Astrocyte (in vitro differentiated cells and primary cell): Measurements from ENCODE around the gene NEFH. TPM values are rescaled to one million over a fixed set of nuclear protein-coding genes. Genes with fewer than 3 reads are reported as not detected.

Experiments used
- DNase-seq: peaks from one replicate; pipeline ENCODE4 v3.0.0-alpha.2; 2010; ENCODE audit warnings: low read depth
- FAIRE-seq: peaks from 2 replicates; lab custom pipeline; 2011; peaks lifted over from hg19 to GRCh38; lab: Jason Lieb, UNC
- H2AFZ ChIP-seq: 2 replicates; pipeline ENCODE4 v1.6.0; 2012; ENCODE audit warnings: low read depth, low read length, inconsistent platforms
- H3K27ac ChIP-seq: 2 replicates; pipeline ENCODE4 v1.5.1; 2011; ENCODE audit warnings: low read depth, low read length, inconsistent platforms
- H3K27me3 ChIP-seq: 2 replicates; pipeline ENCODE4 v1.6.0; 2011; ENCODE audit warnings: low read length, inconsistent platforms; ENCODE audit not compliant: insufficient read depth
- H3K36me3 ChIP-seq: 2 replicates; pipeline ENCODE4 v1.5.1; 2011; ENCODE audit warnings: low read length, inconsistent platforms; ENCODE audit not compliant: insufficient read depth
- H3K4me1 ChIP-seq: 2 replicates; pipeline ENCODE4 v1.5.1; 2011; ENCODE audit warnings: low read length, inconsistent platforms; ENCODE audit not compliant: insufficient read depth
- H3K4me2 ChIP-seq: 2 replicates; pipeline ENCODE4 v1.6.0; 2012; ENCODE audit warnings: low read length, inconsistent platforms
- H3K4me3 ChIP-seq: 2 replicates; pipeline ENCODE4 v1.5.1; 2011; ENCODE audit warnings: low read depth, mild to moderate bottlenecking, low read length, inconsistent platforms; ENCODE audit not compliant: insufficient read depth
- H3K79me2 ChIP-seq: 2 replicates; pipeline ENCODE4 v1.6.0; 2012; ENCODE audit warnings: mild to moderate bottlenecking, low read length, inconsistent platforms; ENCODE audit not compliant: insufficient read depth
- H3K9ac ChIP-seq: 2 replicates; pipeline ENCODE4 v1.6.0; 2012; ENCODE audit warnings: mild to moderate bottlenecking, low read length, inconsistent platforms
- H3K9me3 ChIP-seq: 2 replicates; pipeline ENCODE4 v1.5.1; 2012; ENCODE audit warnings: low read depth, mild to moderate bottlenecking, low read length, inconsistent platforms; ENCODE audit not compliant: insufficient read depth
- H4K20me1 ChIP-seq: 2 replicates; pipeline ENCODE4 v1.6.0; 2012; ENCODE audit warnings: low read length, inconsistent platforms; ENCODE audit not compliant: insufficient read depth
- H3K27ac Mint-ChIP-seq: one replicate; pipeline ENCODE4 v1.8.0; 2021; ENCODE audit warnings: mild to moderate bottlenecking, mixed read lengths; ENCODE audit not compliant: unreplicated experiment
- H3K27me3 Mint-ChIP-seq: one replicate; pipeline ENCODE4 v1.8.0; 2021; ENCODE audit warnings: low read depth, mixed read lengths; ENCODE audit not compliant: unreplicated experiment
- H3K36me3 Mint-ChIP-seq: one replicate; pipeline ENCODE4 v1.8.0; 2021; ENCODE audit warnings: low read depth, mixed read lengths; ENCODE audit not compliant: unreplicated experiment
- H3K4me1 Mint-ChIP-seq: one replicate; pipeline ENCODE4 v1.8.0; 2021; ENCODE audit warnings: low read depth, mixed read lengths; ENCODE audit not compliant: unreplicated experiment
- H3K4me3 Mint-ChIP-seq: one replicate; pipeline ENCODE4 v1.8.0; 2021; ENCODE audit warnings: mild to moderate bottlenecking, moderate library complexity, mixed read lengths; ENCODE audit not compliant: unreplicated experiment
- H3K9me3 Mint-ChIP-seq: one replicate; pipeline ENCODE4 v1.8.0; 2021; ENCODE audit warnings: mild to moderate bottlenecking, mixed read lengths; ENCODE audit not compliant: unreplicated experiment
- EZH2 ChIP-seq: IDR thresholded peaks from 2 replicates; pipeline ENCODE4 v1.6.1; 2012; ENCODE audit warnings: mild to moderate bottlenecking, low read length, inconsistent platforms; ENCODE audit not compliant: insufficient read depth
- total RNA-seq: library from RNA; stranded (reverse); gene quantifications from 2 replicates; pipeline ENCODE4 v1.2.1, GENCODE V29; 2021
- TF ChIP-seq, protein P1 (sequence below): IDR thresholded peaks from 2 replicates; pipeline ENCODE4 v1.5.1; 2011; ENCODE audit warnings: low read depth, mild to moderate bottlenecking, inconsistent platforms, low read length, moderate library complexity; ENCODE audit not compliant: insufficient read depth

The NEFH gene
- total RNA-seq, 1 donor from 2014 or later: 3.1 TPM

DNA sequence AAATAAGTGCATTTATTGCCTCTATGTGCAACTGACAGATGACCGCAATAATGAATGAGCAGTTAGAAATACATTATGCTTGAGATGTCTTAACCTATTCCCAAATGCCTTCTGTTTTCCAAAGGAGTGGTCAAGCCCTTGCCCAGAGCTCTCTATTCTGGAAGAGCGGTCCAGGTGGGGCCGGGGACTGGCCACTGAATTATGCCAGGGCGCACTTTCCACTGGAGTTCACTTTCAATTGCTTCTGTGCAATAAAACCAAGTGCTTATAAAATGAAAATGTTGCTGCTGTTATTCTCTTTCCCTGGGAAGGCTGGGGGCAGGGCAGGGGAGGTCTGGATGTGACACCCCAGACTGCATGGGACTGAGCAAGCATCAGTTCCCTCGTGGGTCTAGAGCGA, 11.0 kb downstream of the NEFH start:
- no peak for FAIRE-seq
- H3K4me1 ChIP-seq: no peaks in the 10 kb centered on the region
- Mint-ChIP-seq H3K27me3 (peaks cover 16% of the 10 kb centered on the region), H3K9me3 (peaks cover 11% of the 10 kb centered on the region), H3K4me1 (no peaks in the 10 kb centered on the region), H3K27ac (no peak overlapping the region), H3K36me3 (peaks cover 11% of the 10 kb centered on the region), H3K4me3 (no peak overlapping the region)
- H3K9me3 ChIP-seq: no peaks in the 10 kb centered on the region
- H3K79me2 ChIP-seq: no peaks in the 10 kb centered on the region
- no peak overlapping the region for H3K27ac ChIP-seq
- no peak overlapping the region for H3K4me2 ChIP-seq
- no peaks in the 10 kb centered on the region for H4K20me1 ChIP-seq
- H3K27me3 ChIP-seq: no peaks in the 10 kb centered on the region
- TF ChIP-seq EZH2: no peak
- TF ChIP-seq, protein P1, sequence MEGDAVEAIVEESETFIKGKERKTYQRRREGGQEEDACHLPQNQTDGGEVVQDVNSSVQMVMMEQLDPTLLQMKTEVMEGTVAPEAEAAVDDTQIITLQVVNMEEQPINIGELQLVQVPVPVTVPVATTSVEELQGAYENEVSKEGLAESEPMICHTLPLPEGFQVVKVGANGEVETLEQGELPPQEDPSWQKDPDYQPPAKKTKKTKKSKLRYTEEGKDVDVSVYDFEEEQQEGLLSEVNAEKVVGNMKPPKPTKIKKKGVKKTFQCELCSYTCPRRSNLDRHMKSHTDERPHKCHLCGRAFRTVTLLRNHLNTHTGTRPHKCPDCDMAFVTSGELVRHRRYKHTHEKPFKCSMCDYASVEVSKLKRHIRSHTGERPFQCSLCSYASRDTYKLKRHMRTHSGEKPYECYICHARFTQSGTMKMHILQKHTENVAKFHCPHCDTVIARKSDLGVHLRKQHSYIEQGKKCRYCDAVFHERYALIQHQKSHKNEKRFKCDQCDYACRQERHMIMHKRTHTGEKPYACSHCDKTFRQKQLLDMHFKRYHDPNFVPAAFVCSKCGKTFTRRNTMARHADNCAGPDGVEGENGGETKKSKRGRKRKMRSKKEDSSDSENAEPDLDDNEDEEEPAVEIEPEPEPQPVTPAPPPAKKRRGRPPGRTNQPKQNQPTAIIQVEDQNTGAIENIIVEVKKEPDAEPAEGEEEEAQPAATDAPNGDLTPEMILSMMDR: no peak
- DNase-seq: no peak
- no peaks in the 10 kb centered on the region for H3K36me3 ChIP-seq
- H3K9ac ChIP-seq: no peak overlapping the region
- no peak overlapping the region for H2AFZ ChIP-seq
- no peak overlapping the region for H3K4me3 ChIP-seq

- Mint-ChIP-seq H3K9me3 (peaks cover 9% of the 10 kb centered on the region), H3K36me3 (peaks cover 12% of the 10 kb centered on the region), H3K4me1 (no peaks in the 10 kb centered on the region), H3K4me3 (no peak overlapping the region), H3K27ac (no peak overlapping the region), H3K27me3 (peaks cover 9% of the 10 kb centered on the region)
- Histone ChIP-seq H3K9me3 (no peaks in the 10 kb centered on the region), H3K9ac (no peak overlapping the region), H3K4me2 (no peak overlapping the region), H3K4me1 (no peaks in the 10 kb centered on the region), H2AFZ (no peak overlapping the region), H4K20me1 (no peaks in the 10 kb centered on the region), H3K36me3 (no peaks in the 10 kb centered on the region), H3K27ac (no peak overlapping the region), H3K79me2 (no peaks in the 10 kb centered on the region), H3K4me3 (no peak overlapping the region), H3K27me3 (no peaks in the 10 kb centered on the region)
- TF ChIP-seq EZH2: no peak
- TF ChIP-seq, protein P1: no peak
- FAIRE-seq: no peak
- no peak for DNase-seq
These were observed 13.6 kb downstream of the NEFH start for GRCh38 chr22:29493636-29494035.

GRCh38 chr22:29499852-29500251, 19.8 kb downstream of the NEFH start:
- Mint-ChIP-seq H3K9me3 (peaks cover under 1% of the 10 kb centered on the region), H3K4me3 (no peak overlapping the region), H3K36me3 (peaks cover 9% of the 10 kb centered on the region), H3K4me1 (peaks cover 13% of the 10 kb centered on the region), H3K27ac (no peak overlapping the region), H3K27me3 (no peaks in the 10 kb centered on the region)
- TF ChIP-seq EZH2: no peak
- TF ChIP-seq, protein P1: no peak
- DNase-seq: no peak
- Histone ChIP-seq H3K36me3 (peaks cover 2% of the 10 kb centered on the region), H3K27me3 (no peaks in the 10 kb centered on the region), H3K4me1 (peaks cover 5% of the 10 kb centered on the region), H3K4me3 (no peak overlapping the region), H2AFZ (no peak overlapping the region), H3K4me2 (no peak overlapping the region), H4K20me1 (no peaks in the 10 kb centered on the region), H3K79me2 (no peaks in the 10 kb centered on the region), H3K9me3 (no peaks in the 10 kb centered on the region), H3K9ac (no peak overlapping the region), H3K27ac (no peak overlapping the region)
- FAIRE-seq: no peak
